NCI-H345 (cell line): ENCODE data around the gene FNIP2.
"Not testable (repeated sequence)": the region's sequence is repeated elsewhere in the genome, so short reads cannot be mapped to it uniquely, and the experiment has no call there.

ENCODE experiments used
- DNase-seq: peaks from one replicate; lab custom pipeline; 2025; lab: John Stamatoyannopoulos, UW

Gene FNIP2

DNA sequence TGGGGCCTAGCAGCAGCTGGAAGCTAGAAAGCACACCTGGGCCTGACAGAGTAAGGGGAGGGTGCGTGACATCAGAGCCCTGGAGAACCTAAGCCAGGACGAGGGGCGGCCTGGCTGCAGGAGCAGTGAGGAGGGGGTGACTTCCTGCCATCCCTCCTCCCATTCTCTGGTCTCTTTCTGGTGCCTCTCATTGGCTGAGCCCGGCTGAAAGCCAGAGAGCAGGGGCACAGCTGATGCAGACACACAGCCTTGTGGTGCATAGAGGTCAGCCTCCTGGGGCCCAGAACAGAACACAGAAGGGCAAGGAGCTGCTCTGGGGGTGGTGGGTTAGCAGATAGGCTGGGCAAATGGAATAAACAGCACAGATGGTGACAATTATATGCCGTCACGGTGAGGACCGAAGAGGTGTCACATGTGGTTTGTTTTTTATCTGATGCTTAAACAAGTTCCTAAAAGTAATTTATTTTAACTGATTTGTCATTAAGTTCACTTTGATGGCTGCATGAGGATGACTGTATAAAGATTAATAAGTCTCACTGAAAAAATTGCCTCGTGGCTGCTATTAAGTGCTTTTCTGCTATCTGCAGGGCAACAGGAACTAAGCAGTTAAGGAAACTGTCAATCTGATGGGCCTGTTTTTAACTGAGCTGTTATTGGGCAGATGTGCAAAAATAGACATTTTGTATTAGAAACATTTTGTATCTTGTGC is 102.0 kb downstream of the FNIP2 start:
- DNase-seq, result no peak

GRCh38 chr4:158871335-158871724 is 102.5 kb downstream of the FNIP2 start:
- no peak for DNase-seq

- no peak for DNase-seq
Measured at GRCh38 chr4:158873795-158874401, 105.1 kb downstream of the FNIP2 start.

- no peak for DNase-seq
Measured at GRCh38 chr4:158875026-158875425, 106.2 kb downstream of the FNIP2 start.

- DNase-seq, result no peak
Measured at GRCh38 chr4:158875455-158875854, 106.6 kb downstream of the FNIP2 start.

DNA sequence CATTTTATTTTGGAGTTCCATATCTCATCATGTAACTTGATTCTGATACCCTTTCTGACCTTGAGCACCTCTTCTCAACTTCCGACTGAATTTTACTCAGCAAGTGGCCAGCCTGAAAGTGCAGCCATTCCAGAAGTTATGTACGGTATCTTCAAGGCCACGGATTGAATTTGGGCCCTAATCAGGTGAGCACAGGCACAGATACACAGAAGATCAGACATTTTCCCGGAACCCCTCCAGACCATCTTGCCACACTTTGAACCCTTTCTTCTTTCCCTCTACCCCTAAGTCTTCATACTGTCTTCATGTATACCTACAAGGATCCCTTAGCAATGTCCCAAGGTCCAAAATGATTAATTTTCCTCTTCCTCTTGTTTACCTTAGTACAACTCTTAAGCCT is 108.2 kb downstream of the FNIP2 start:
- DNase-seq, result no peak

DNA sequence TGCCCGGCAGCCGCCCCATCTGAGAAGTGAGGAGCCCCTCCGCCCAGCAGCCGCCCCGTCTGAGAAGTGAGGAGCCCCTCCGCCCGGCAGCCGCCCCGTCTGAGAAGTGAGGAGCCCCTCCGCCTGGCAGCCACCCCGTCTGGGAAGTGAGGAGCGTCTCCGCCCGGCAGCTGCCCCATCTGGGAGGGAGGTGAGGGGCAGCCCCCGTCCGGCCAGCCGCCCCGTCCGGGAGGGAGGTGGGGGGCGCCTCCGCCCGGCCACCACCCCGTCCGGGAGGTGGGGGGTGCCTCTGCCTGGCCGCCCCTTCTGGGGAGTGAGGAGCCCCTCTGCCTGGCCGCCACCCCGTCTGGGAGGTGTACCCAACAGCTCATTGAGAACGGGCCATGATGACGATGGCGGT is 113.3 kb downstream of the FNIP2 start:
- DNase-seq, result not testable (repeated sequence)

DNA sequence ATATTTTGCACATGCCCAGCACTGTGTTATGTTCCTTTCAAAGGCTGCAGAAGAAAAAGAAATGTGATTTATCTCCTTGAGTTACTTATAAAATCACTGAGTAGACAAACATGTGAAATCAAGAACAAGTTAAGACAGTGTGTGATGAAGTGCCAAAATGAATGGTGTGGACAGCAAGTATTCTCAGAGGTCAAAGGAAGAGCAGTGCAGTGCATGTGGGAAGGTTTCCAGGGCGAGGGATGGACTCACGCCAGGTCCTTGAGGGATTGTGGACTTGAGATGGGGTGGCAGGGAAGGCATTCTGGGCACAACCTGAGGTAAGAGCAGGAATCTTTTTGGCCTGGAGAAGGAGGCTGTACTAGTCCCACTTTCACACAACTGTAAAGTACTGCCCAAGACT is 115.5 kb downstream of the FNIP2 start:
- no peak for DNase-seq

DNA sequence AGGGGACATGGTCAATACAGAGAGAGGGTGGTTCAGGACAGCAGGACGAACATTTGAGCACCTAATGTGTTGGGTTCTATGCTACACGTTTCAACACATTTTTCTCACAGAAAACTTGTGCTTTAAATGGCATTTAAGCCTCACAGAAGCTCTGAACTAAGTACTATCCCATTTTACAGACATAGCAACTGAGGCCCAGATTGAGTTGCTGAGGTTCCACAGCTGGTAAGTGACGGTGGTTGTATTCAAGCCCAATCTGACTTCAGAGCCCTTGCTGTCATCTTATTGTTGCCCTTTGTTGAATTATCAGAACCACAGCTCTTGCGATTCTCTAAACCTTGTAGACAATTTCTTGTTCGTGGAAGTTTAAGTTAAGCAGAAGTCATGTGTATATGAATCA is 116.7 kb downstream of the FNIP2 start:
- DNase-seq, result no peak

- no peak for DNase-seq
Measured at GRCh38 chr4:158890294-158890693, 121.5 kb downstream of the FNIP2 start.

- no peak for DNase-seq
Measured at GRCh38 chr4:158891256-158891655, 122.4 kb downstream of the FNIP2 start.

GRCh38 chr4:158894826-158895225 is 126.0 kb downstream of the FNIP2 start:
- no peak for DNase-seq

- DNase-seq, result no peak
Measured at GRCh38 chr4:158895797-158896576, 127.2 kb downstream of the FNIP2 start.

DNA sequence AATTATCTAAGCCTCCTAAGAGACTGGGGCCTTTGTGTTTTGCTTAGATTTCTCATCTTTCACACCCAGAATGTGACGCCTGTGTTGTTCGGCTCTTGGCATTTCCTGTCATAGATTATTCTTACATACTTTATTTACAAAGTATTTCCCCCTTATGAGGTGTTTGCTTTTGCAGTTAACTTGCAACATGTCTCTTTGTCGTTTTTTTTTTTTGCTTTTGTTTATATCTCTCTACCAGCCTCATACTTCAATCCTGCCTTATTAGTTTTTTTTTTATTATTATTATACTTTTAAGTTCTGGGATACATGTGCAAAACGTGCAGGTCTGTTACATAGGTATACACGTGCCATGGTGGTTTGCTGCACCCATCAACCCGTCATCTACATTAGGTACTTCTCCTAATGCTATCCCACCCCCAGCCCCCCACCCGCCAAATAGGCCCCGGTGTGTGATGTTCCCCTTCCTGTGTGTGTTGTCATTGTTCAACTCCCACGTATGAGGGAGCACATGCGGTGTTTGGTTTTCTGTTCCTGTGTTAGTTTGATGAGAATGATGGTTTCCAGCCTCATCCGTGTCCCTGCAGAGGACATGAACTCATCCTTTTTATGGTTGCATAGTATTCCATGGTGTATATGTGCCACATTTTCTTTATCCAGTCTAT is 127.9 kb downstream of the FNIP2 start:
- DNase-seq, result not testable (repeated sequence)

- not testable (repeated sequence) for DNase-seq
Measured at GRCh38 chr4:158900408-158900807, 131.6 kb downstream of the FNIP2 start.

- not testable (repeated sequence) for DNase-seq
Measured at GRCh38 chr4:158902280-158903078, 133.7 kb downstream of the FNIP2 start.

DNA sequence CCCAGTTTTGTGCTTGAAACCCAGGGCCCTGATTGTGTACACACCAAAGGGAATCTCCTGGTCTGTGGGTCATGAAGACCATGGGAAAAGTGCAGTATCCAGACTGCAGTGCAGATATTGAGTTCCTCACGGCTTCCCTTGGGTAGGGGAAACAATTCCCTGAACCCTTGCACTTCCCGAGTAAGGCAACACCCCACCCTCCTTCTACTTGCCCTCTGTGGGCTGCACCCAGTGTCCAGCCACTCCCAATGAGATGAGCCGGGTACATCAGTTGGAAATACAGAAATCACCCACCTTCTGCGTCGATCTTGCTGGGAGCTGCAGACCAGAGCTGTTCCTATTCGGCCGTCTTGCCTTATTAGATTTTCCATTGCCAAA is 134.2 kb downstream of the FNIP2 start:
- DNase-seq, result no peak

DNA sequence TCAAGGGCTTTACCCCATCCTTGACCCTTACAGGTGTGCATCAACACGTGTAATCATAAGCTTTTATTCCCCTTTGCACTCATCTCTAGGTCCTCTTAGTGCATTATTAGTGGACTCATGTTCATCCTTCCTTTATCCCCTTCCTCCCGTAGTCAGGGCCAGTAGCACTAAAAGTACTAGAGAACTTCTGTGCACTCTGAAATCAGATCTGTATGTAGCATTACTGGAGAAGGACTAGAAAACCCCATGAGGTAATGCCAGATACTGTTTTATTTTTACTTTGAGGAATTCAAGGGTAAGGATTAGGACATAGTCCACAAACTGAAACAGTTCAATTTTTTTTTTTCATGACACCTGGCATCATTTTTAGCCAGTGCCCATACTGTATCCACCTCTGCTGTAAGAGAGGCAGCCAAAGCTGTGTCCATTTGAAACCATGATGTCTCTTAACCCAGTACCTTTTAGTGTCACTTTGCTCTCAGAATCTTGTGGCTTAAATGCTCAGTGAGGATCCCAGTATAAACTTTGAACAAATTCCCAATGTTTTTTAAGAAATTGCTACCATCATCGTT is 134.7 kb downstream of the FNIP2 start:
- no peak for DNase-seq

DNA sequence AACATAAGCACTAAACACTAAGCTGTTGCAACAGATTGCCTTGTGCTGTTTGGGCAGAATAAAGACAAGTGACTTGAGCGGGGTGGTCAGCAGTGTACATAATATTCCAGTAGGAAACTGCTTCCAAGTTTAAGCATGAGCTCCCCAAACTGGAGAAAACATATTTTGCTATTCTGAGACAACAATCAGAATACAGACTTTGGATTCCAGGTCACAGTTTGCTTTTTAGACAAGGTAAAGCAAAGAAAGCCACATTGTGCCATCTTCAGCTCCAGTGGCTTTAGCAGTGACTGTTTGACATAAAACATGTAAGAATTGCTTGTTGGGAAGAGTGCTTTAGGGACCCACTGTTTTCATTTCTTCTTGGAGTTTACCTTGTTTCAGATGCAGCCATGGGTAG is 136.0 kb downstream of the FNIP2 start:
- no peak for DNase-seq

DNA sequence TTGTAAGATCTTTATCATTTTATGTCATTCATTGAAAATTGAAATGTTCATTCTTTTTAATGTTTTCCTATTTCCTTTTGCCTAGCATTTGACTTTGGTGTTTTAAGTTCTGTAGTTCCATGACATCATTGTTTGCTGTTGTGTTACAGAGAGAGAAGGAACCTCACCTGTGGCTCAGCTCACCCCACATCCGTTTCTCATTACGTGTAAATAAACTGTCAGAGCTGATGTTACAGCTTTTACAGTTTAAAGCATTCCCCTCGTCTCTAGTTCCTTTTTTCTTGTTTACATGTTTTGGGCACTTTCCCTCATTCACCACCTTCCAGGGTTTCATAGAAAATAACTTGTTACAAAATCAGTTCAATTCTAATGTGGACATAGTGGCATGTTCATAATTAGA is 137.2 kb downstream of the FNIP2 start:
- no peak for DNase-seq

DNA sequence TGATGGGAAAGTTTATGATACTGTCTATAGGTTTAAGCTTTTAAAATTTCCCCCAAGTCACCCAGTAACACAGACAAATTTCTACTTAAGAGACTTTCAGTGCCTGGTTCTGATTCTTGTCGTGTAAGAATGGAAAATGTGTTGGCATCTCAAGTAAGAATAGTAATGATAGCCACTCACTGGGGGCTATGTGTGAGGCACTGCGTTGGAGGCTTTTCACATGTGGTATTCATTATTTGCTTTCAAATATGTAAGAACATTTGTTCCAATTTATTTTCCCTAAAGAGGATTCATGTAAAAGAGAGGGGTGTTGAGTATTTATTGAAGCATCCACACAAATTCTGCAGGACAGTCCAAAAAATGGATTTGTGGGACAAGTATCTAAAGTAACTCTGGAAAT is 143.6 kb downstream of the FNIP2 start:
- DNase-seq, result no peak

DNA sequence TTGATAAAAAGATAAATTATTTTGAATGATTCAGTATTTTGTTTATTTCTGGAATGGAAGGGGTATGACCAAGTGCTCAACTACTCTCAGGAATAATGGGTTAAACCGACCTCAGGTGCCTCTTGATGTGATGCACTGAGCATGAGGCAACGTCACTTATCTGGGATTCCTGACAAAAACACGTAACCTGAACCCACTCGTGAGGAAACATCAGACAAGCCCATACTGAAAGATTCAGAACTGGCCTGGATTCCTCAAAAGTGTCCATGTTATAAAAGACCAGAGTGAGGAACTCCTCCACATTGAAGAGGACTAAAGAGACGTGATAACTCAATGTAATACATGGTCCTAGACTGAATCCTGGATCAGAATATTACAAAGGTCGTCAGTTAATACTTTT is 144.0 kb downstream of the FNIP2 start:
- no peak for DNase-seq
